ENCODE results near the gene FCHSD1.

Gene FCHSD1

GRCh38 chr5:141640698-141641097 lies 10.5 kb downstream of the FCHSD1 start:
- no peak for DNase-seq

- no peak for DNase-seq
Measured at GRCh38 chr5:141640051-141640415, 11.2 kb downstream of the FCHSD1 start.

- no peak for DNase-seq
Measured at GRCh38 chr5:141639357-141640050, 11.7 kb downstream of the FCHSD1 start.

GRCh38 chr5:141638771-141639170 lies 12.4 kb downstream of the FCHSD1 start:
- no peak for DNase-seq

GRCh38 chr5:141637767-141638419 lies 13.3 kb downstream of the FCHSD1 start:
- peak; percentile 60 for DNase-seq

- DNase-seq, result peak; percentile 63
Measured at GRCh38 chr5:141637123-141637766, 14.0 kb downstream of the FCHSD1 start.

GRCh38 chr5:141636413-141637122 lies 14.7 kb downstream of the FCHSD1 start, which contains the start of the genes HDAC3 and RELL2:
Gene HDAC3 (minus strand): TSS chr5:141636849. CDS start chr5:141636790, 59 bp downstream.
Gene RELL2 (plus strand): TSS chr5:141636997. CDS start chr5:141638226, 1,229 bp downstream.
- DNase-seq, result peak; percentile 93

GRCh38 chr5:141636106-141636412 lies 15.2 kb downstream of the FCHSD1 start:
- no peak for DNase-seq

GRCh38 chr5:141635646-141636045 lies 15.6 kb downstream of the FCHSD1 start:
- DNase-seq, result no peak

GRCh38 chr5:141634720-141635119 lies 16.5 kb downstream of the FCHSD1 start:
- DNase-seq, result no peak

GRCh38 chr5:141633871-141634561 lies 17.2 kb downstream of the FCHSD1 start:
- no peak for DNase-seq

GRCh38 chr5:141632650-141633049 lies 18.6 kb downstream of the FCHSD1 start:
- DNase-seq, result no peak

GRCh38 chr5:141630570-141631140 lies 20.6 kb downstream of the FCHSD1 start:
- DNase-seq, result no peak

GRCh38 chr5:141628175-141628788 lies 22.9 kb downstream of the FCHSD1 start:
- no peak for DNase-seq

- no peak for DNase-seq
Measured at GRCh38 chr5:141623611-141624010, 27.6 kb downstream of the FCHSD1 start.

GRCh38 chr5:141623186-141623585 lies 28.0 kb downstream of the FCHSD1 start:
- peak; percentile 39 for DNase-seq

GRCh38 chr5:141618804-141619554 lies 32.2 kb downstream of the FCHSD1 start, which contains the start of gene DIAPH1:
Gene DIAPH1 (minus strand): TSS chr5:141619000. CDS start chr5:141618914, 86 bp downstream.
- peak; percentile 99 for DNase-seq

GRCh38 chr5:141618030-141618803 lies 33.0 kb downstream of the FCHSD1 start:
- peak; percentile 73 for DNase-seq

- no peak for DNase-seq
Measured at GRCh38 chr5:141617682-141618029, 33.6 kb downstream of the FCHSD1 start.

GRCh38 chr5:141617128-141617527 lies 34.1 kb downstream of the FCHSD1 start:
- DNase-seq, result no peak

Data from stimulated activated CD4-positive, alpha-beta T cell treated with anti-CD3 and anti-CD28 coated beads, Interleukin-4, amount 100 ng/mL, for 24 hours (primary cell).